Suprapubic skin (tissue), 4 donors: Measurements from ENCODE around the gene FAM83E. TPM values are rescaled to one million over a fixed set of nuclear protein-coding genes. Genes with fewer than 3 reads are reported as not detected.

Experiments
- DNase-seq, 2 donors: peaks; one replicate each; pipeline ENCODE4 v3.0.0-alpha.2; 2019; ENCODE audit warnings: low spot score in 2 of 2
- H3K27ac ChIP-seq: fragments of 200-600 bp; sonication (generic); one replicate; pipeline ENCODE4 v1.5.1; 2019
- H3K27me3 ChIP-seq: fragments of 200-600 bp; sonication (generic); one replicate; pipeline ENCODE4 v1.5.1; 2019
- H3K36me3 ChIP-seq: fragments of 200-600 bp; sonication (generic); one replicate; pipeline ENCODE4 v1.5.1; 2019
- H3K4me1 ChIP-seq: fragments of 200-600 bp; sonication (generic); one replicate; pipeline ENCODE4 v1.5.1; 2019
- H3K4me3 ChIP-seq: fragments of 200-600 bp; sonication (generic); one replicate; pipeline ENCODE4 v1.5.1; 2019; ENCODE audit warnings: mild to moderate bottlenecking
- H3K9me3 ChIP-seq: fragments of 200-600 bp; sonication (generic); one replicate; pipeline ENCODE4 v1.5.1; 2019
- CTCF ChIP-seq, 2 donors: fragments of 200-600 bp in 1 of 2; fragments of 450-650 bp in 1 of 2; sonication (generic) in 1 of 2; IDR thresholded peaks; one replicate each; pipeline ENCODE4 v1.5.1; 2016 to 2019; ENCODE audit warnings: antibody characterized with exemption in 2 of 2, mild to moderate bottlenecking in 1 of 2, moderate library complexity in 1 of 2
- EP300 ChIP-seq: sonication (generic); formaldehyde crosslinking; IDR thresholded peaks from one replicate; pipeline ENCODE4 v1.6.1; 2017; ENCODE audit warnings: antibody characterized with exemption
- POLR2A ChIP-seq, 2 donors: fragments of 450-650 bp; IDR thresholded peaks; one replicate each; pipeline ENCODE4 v1.6.1; 2017; ENCODE audit warnings: antibody characterized with exemption in 2 of 2, mild to moderate bottlenecking in 2 of 2, moderate library complexity in 2 of 2
- POLR2AphosphoS5 ChIP-seq, 3 donors: sonication (generic); formaldehyde crosslinking; IDR thresholded peaks; one replicate each; pipeline ENCODE4 v1.6.1; 2017; ENCODE audit warnings: antibody characterized with exemption in 3 of 3
- WGBS: methylation state at CpG from one replicate; pipeline ENCODE4 v1.1.5; 2018; 5-methylcytosine and 5-hydroxymethylcytosine counted together
- total RNA-seq, 4 donors: library from RNA; depleted of rRNA; stranded (reverse); fragments of >200 nt; gene quantifications; one replicate each; pipeline ENCODE4 v1.1.0, GENCODE V29; 2016

FAM83E gene
- total RNA-seq, 4 donors from 2014 or later, result 0.87 to 5.1 (median 1.1) TPM

- H3K27ac ChIP-seq, result no peak overlapping the region
Observed at GRCh38 chr19:48565090-48565489, 49.8 kb downstream of the FAM83E start.

More at GRCh38 chr19:48565090-48565489, 49.8 kb downstream of the FAM83E start:
- DNase-seq, result no peak
- Histone ChIP-seq H3K4me1 (peaks cover 21% of the 10 kb centered on the region), H3K4me3 (no peak overlapping the region), H3K27me3 (no peaks in the 10 kb centered on the region), H3K36me3 (no peaks in the 10 kb centered on the region), H3K9me3 (no peaks in the 10 kb centered on the region)
- TF ChIP-seq POLR2A (IDR thresholded peaks at IDR 0.05) (no peak), EP300 (no peak), POLR2AphosphoS5 (IDR thresholded peaks at IDR 0.05) (no peak), CTCF (IDR thresholded peaks at IDR 0.05) (no peak)
- 83% methylated on average over 6 of the region's 7 CpGs for WGBS

Other genes with a start within 250 kb of the FAM83E start
- gene KDELR1, start 223.5 kb downstream of the FAM83E start, total RNA-seq, result 10 to 100 TPM; 77.3 to 94.1 (median 87.7) TPM
- 1 to 10 TPM in 2 of 4 donors, under 1 TPM in 2; 0.38 to 1.4 (median 0.94) TPM for gene GRIN2D, start 221.4 kb downstream of the FAM83E start, total RNA-seq
- 10 to 100 TPM; 24.5 to 53.4 (median 40.1) TPM for gene GRWD1, start 169.1 kb downstream of the FAM83E start, total RNA-seq
- 1 to 10 TPM; 4.2 to 4.7 (median 4.6) TPM for gene KCNJ14, start 159.5 kb downstream of the FAM83E start, total RNA-seq
- gene CYTH2, start 145.7 kb downstream of the FAM83E start, total RNA-seq, result 10 to 100 TPM; 54.9 to 86.5 (median 63.2) TPM
- 1 to 10 TPM; 1.3 to 3.5 (median 1.6) TPM for gene LMTK3, start 103.2 kb downstream of the FAM83E start, total RNA-seq
- gene SULT2B1, start 62.9 kb downstream of the FAM83E start, total RNA-seq, result 100 to 1,000 TPM in 2 of 4 donors, 10 to 100 TPM in 2; 26.0 to 162 (median 122) TPM
- gene SPACA4, start 8.3 kb downstream of the FAM83E start, total RNA-seq, result 1 to 10 TPM; 2.1 to 3.6 (median 2.8) TPM
- gene RPL18, start 4.1 kb upstream of the FAM83E start, total RNA-seq, result 1,000 to 10,000 TPM; 2,067 to 3,423 (median 3,271) TPM
- gene SPHK2, start 4.4 kb upstream of the FAM83E start, total RNA-seq, result 1 to 10 TPM; 3.9 to 9.9 (median 5.6) TPM
- 10 to 100 TPM; 11.2 to 22.3 (median 17.8) TPM for gene DBP, start 22.3 kb upstream of the FAM83E start, total RNA-seq
- gene CA11, start 31.1 kb upstream of the FAM83E start, total RNA-seq, result 10 to 100 TPM in 2 of 4 donors, 1 to 10 TPM in 2; 8.8 to 11.0 (median 9.7) TPM
- gene NTN5, start 57.9 kb upstream of the FAM83E start, total RNA-seq, result 1 to 10 TPM in 2 of 4 donors, under 1 TPM in 2; 0.64 to 2.2 (median 1.3) TPM
- 10 to 100 TPM in 1 of 4 donors, 1 to 10 TPM in 3; 2.1 to 17.4 (median 4.9) TPM for gene FUT2, start 80.9 kb upstream of the FAM83E start, total RNA-seq
- 1 to 10 TPM in 3 of 4 donors, under 1 TPM in 1; 0.57 to 1.6 (median 1.5) TPM for gene MAMSTR, start 104.6 kb upstream of the FAM83E start, total RNA-seq
- 10 to 100 TPM in 1 of 4 donors, 1 to 10 TPM in 3; 5.1 to 16.1 (median 6.5) TPM for gene RASIP1, start 125.5 kb upstream of the FAM83E start, total RNA-seq
- gene IZUMO1, start 131.8 kb upstream of the FAM83E start, total RNA-seq, result under 1 TPM in 2 of 4 donors, not detected in 2; 0.40 to 0.45 TPM
- gene FUT1, start 137.6 kb upstream of the FAM83E start, total RNA-seq, result 1 to 10 TPM; 1.2 to 3.9 (median 2.6) TPM
- not detected for gene FGF21, start 140.4 kb upstream of the FAM83E start, total RNA-seq
- 10 to 100 TPM; 33.5 to 50.6 (median 38.1) TPM for gene BCAT2, start 196.0 kb upstream of the FAM83E start, total RNA-seq
- gene HSD17B14, start 221.4 kb upstream of the FAM83E start, total RNA-seq, result 1 to 10 TPM; 2.5 to 3.4 (median 3.1) TPM